CD4-positive, alpha-beta T cell treated with Interleukin-15 for 1 hour (primary cell): ENCODE results near the gene ID3.

Experiments used
- DNase-seq: peaks from one replicate; pipeline ENCODE4 v3.0.0-alpha.2; 2020

ID3 gene

GRCh38 chr1:23524716-23525401, 34.4 kb downstream of the ID3 start:
- peak; percentile 64 for DNase-seq

GRCh38 chr1:23524163-23524562, 35.1 kb downstream of the ID3 start:
- DNase-seq, result no peak

- peak; percentile 40 for DNase-seq
These were observed 36.9 kb downstream of the ID3 start for GRCh38 chr1:23522244-23522982.

- DNase-seq, result no peak
These were observed 37.7 kb downstream of the ID3 start for GRCh38 chr1:23521588-23521987.

GRCh38 chr1:23517581-23517980, 41.7 kb downstream of the ID3 start:
- DNase-seq, result no peak

GRCh38 chr1:23515905-23516304, 43.4 kb downstream of the ID3 start:
- DNase-seq, result no peak

GRCh38 chr1:23514111-23514679, 45.1 kb downstream of the ID3 start:
- DNase-seq, result no peak

GRCh38 chr1:23509896-23510295, 49.4 kb downstream of the ID3 start:
- no peak for DNase-seq
